Measurements from ENCODE around the gene FGD6. TPM values are rescaled to one million over a fixed set of nuclear protein-coding genes. Genes with fewer than 3 reads are reported as not detected.
A peak's percentile ranks its signal among the peaks of the same experiment; 100 is the strongest.

FGD6 gene
- total RNA-seq = 10 to 100 TPM; 11.9 to 29.1 (median 19.5) TPM
- polyA plus RNA-seq = 1 to 10 TPM; 2.8 to 2.9 TPM
- long read RNA-seq, donor 1, full-length matches to known transcripts = 4 of 14 reads
- long read RNA-seq, donor 1, partial matches to known transcripts = 7 of 14 reads
- long read RNA-seq, donor 1, other reads (novel, unspliced or antisense) = 3 of 14 reads
- long read RNA-seq, donor 2, full-length matches to known transcripts = 5 of 33 reads
- long read RNA-seq, donor 2, partial matches to known transcripts = 24 of 33 reads
- long read RNA-seq, donor 2, other reads (novel, unspliced or antisense) = 4 of 33 reads
- long read RNA-seq, donor 3, full-length matches to known transcripts = 5 of 13 reads
- long read RNA-seq, donor 3, partial matches to known transcripts = 6 of 13 reads
- long read RNA-seq, donor 3, other reads (novel, unspliced or antisense) = 2 of 13 reads

DNA sequence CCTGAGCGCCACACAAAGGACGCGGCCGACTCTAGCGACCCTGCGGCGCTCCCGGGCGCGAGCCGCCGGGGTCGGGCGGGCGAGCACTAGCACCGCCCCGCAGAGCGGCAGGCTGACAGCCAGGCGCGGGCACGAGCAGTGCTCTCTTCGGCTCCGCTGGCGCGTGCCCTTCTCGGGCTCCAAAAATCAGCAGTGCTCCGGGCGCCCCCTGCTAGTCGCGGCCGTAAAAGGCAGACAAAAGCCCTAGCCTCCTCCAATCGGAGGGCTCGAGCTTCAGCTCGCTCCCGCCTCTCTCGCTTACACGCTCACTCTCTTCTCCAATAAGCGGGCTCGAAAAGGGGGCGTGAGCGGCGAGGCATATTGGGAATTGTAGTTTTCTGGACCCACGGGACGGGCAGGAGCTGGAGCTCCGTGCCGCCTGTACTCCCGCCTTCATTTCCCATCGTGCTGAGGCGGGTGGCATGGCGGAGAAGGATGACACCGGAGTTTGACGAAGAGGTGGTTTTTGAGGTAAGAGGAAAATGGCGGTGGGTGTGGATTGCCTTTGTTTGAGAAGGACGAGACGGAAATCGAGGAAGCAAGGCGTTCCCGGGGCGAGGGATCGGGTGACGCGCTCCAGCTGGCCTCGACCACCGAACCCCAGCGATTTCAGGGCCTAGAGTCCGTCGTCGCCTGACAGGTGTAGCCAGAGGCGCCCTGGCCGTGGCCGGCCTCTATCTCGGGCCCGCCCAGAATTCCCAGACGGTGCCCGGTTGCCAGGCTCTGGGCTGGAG, at the start of gene FGD6, which contains the start of gene VEZT:
TSS of gene FGD6 (minus strand) at position 91 of the 773 bp plus-strand sequence. CDS start 227 bp downstream, outside the sequence.
TSS of gene VEZT (plus strand) at position 431 of the 773 bp plus-strand sequence. CDS start at position 475, 44 bp downstream.
- intact Hi-C loops (cut with DNase I) = loop anchor here (1.0 to 10.0 kb wide), 10 partner anchors 55 to 257 kb away; partner anchors contain the start of gene METAP2 (in 2 of the 10)
- Histone ChIP-seq H3K27me3 (no peaks in the 10 kb centered on the region), H3K9me3 (no peaks in the 10 kb centered on the region), H3K4me1 (peaks cover 0 to 60% (median 30%) of the 10 kb centered on the region in 12 donors), H3K27ac (peak within 1 kb of the TSS; percentile 92 to 99 (median 96)), H3K4me3 (peak within 1 kb of the TSS; percentile 71 to 94 (median 82)), H3K36me3 (no peaks in the 10 kb centered on the region)
- peak; percentile 95 to 97 (median 96) for ATAC-seq
- peak; percentile 98 to 99 (median 99) for DNase-seq
- 0% methylated on average over 45 to 75 of the region's 75 CpGs for WGBS, 4 donors
- TF ChIP-seq, protein P1, sequence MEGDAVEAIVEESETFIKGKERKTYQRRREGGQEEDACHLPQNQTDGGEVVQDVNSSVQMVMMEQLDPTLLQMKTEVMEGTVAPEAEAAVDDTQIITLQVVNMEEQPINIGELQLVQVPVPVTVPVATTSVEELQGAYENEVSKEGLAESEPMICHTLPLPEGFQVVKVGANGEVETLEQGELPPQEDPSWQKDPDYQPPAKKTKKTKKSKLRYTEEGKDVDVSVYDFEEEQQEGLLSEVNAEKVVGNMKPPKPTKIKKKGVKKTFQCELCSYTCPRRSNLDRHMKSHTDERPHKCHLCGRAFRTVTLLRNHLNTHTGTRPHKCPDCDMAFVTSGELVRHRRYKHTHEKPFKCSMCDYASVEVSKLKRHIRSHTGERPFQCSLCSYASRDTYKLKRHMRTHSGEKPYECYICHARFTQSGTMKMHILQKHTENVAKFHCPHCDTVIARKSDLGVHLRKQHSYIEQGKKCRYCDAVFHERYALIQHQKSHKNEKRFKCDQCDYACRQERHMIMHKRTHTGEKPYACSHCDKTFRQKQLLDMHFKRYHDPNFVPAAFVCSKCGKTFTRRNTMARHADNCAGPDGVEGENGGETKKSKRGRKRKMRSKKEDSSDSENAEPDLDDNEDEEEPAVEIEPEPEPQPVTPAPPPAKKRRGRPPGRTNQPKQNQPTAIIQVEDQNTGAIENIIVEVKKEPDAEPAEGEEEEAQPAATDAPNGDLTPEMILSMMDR (IDR thresholded peaks at IDR 0.05) = peak; percentile 35 to 89 (median 62)
- TF ChIP-seq POLR2A (IDR thresholded peaks at IDR 0.05) = peak; percentile 15 to 85

DNA sequence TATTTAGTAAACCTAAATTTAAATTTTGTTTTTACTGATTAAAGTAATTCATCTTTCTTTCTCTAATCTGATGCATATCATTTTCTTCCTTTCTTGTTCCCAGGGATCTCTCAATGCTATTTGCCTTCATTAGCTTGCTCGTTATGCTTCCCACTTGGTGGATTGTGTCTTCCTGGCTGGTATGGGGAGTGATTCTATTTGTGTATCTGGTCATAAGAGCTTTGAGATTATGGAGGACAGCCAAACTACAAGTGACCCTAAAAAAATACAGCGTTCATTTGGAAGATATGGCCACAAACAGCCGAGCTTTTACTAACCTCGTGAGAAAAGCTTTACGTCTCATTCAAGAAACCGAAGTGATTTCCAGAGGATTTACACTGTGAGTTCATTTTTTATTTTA, 49.0 kb upstream of the FGD6 start:
- Histone ChIP-seq H3K4me3 (no peak overlapping the region), H3K4me1 (peaks cover 0 to 37% (median 13%) of the 10 kb centered on the region in 12 donors), H3K9me3 (no peaks in the 10 kb centered on the region), H3K27ac (peak overlapping the region in 8 of 12 donors; percentile 2 to 42 (median 10)), H3K36me3 (peaks cover 0 to 91% (median 66%) of the 10 kb centered on the region in 9 donors), H3K27me3 (no peaks in the 10 kb centered on the region)
- intact Hi-C loops (cut with DNase I) = no loop called here
- TF ChIP-seq POLR2A (IDR thresholded peaks at IDR 0.05) = no peak
- TF ChIP-seq, protein P1 (IDR thresholded peaks at IDR 0.05) = no peak
- DNase-seq (no peak), ATAC-seq (peak; percentile 54 to 82 (median 63))
- 45 to 68% (median 49%) methylated on average over 6 of the region's 6 CpGs for WGBS, 4 donors

DNA sequence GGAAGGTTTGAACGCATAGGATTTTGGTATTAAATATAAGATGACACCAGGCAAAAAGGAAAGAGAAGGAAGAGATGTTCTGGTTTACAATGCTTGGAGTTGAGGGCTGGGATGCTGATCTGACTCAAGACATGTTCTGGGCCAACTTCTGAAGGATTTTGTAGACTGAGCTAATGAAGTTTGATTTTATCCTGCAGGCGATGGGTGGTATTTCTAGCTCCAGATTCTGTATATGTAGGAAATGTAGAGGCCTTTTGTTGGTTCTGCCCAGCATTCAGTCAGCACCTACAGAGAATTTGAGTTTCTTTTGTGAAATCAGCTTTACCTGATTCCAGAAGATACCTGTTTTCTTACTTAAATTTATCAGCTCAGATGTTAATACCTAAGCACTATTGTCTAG, 48.5 kb upstream of the FGD6 start:
- no peak overlapping the region for H3K4me3 ChIP-seq
- DNase-seq = no peak
- H3K27me3 ChIP-seq = no peaks in the 10 kb centered on the region
- peaks cover 0 to 90% (median 61%) of the 10 kb centered on the region in 9 donors for H3K36me3 ChIP-seq
- TF ChIP-seq, protein P1 (IDR thresholded peaks at IDR 0.05) = no peak
- TF ChIP-seq POLR2A (IDR thresholded peaks at IDR 0.05) = no peak
- intact Hi-C loops (cut with DNase I) = no loop called here
- no peak for ATAC-seq
- peaks cover 0 to 37% (median 13%) of the 10 kb centered on the region in 12 donors for H3K4me1 ChIP-seq
- 68 to 80% (median 68%) methylated on average over 2 of the region's 2 CpGs for WGBS, 4 donors
- no peaks in the 10 kb centered on the region for H3K9me3 ChIP-seq
- H3K27ac ChIP-seq = peak overlapping the region in 6 of 12 donors; percentile 2 to 42 (median 10)
